Upper lobe of left lung (tissue), 6 donors: ENCODE results near the gene ZNF77. TPM values are rescaled to one million over a fixed set of nuclear protein-coding genes. Genes with fewer than 3 reads are reported as not detected.

Source experiments
- ATAC-seq, 2 donors: fragments of 200-7000 bp; cut with Tn5 transposase; one replicate each; pipeline ENCODE4 v1.9.1; 2022; ENCODE audit warnings: mild to moderate bottlenecking in 2 of 2, moderate library complexity in 2 of 2; ENCODE audit not compliant: low FRiP score in 2 of 2
- DNase-seq, 2 donors: peaks; one replicate each; pipeline ENCODE4 v3.0.0-alpha.2; 2019 to 2020
- H3K27ac ChIP-seq, 4 donors: fragments of 200-600 bp; sonication (generic); one replicate each; pipeline ENCODE4 v1.5.1; 2016 to 2019
- H3K27me3 ChIP-seq, 4 donors: fragments of 200-600 bp; sonication (generic); one replicate each; pipeline ENCODE4 v1.5.1; 2017 to 2019
- H3K36me3 ChIP-seq, 4 donors: fragments of 200-600 bp; sonication (generic); one replicate each; pipeline ENCODE4 v1.5.1; 2016 to 2019
- H3K4me1 ChIP-seq, 4 donors: fragments of 200-600 bp; sonication (generic); one replicate each; pipeline ENCODE4 v1.5.1; 2018 to 2019
- H3K4me3 ChIP-seq, 4 donors: fragments of 200-600 bp; sonication (generic); one replicate each; pipeline ENCODE4 v1.5.1; 2017 to 2019; ENCODE audit warnings: mild to moderate bottlenecking in 2 of 4, moderate library complexity in 1 of 4
- H3K9me3 ChIP-seq, 4 donors: fragments of 200-600 bp; sonication (generic); one replicate each; pipeline ENCODE4 v1.5.1; 2018 to 2019
- EP300 ChIP-seq, 4 donors: sonication (generic); formaldehyde crosslinking; IDR thresholded peaks; one replicate each; pipeline ENCODE4 v1.5.1; 2017; ENCODE audit warnings: antibody characterized with exemption in 4 of 4, control low read depth in 2 of 4
- POLR2A ChIP-seq, 4 donors: fragments of 450-650 bp; IDR thresholded peaks; one replicate each; pipeline ENCODE4 v1.5.1; 2016 to 2017; ENCODE audit warnings: antibody characterized with exemption in 4 of 4, mild to moderate bottlenecking in 2 of 4
- POLR2AphosphoS5 ChIP-seq, 2 donors: sonication (generic); formaldehyde crosslinking; IDR thresholded peaks; one replicate each; pipeline ENCODE4 v1.5.1; 2017; ENCODE audit warnings: antibody characterized with exemption in 2 of 2
- WGBS, 2 donors: methylation state at CpG; one replicate each; pipeline ENCODE4 v1.1.5; 2017 to 2018; 5-methylcytosine and 5-hydroxymethylcytosine counted together
- total RNA-seq, 6 donors: library from RNA; depleted of rRNA in 4 of 6; stranded (reverse); fragments of >200 nt in 4 of 6; gene quantifications; one replicate each; pipeline versions ENCODE4 v1.1.0 to v1.2.1, GENCODE V29; 2016 to 2021
- TF ChIP-seq, protein P1 (sequence below), 6 experiments: fragments of 450-650 bp in 4 of 6; fragments of 200-600 bp in 2 of 6; sonication (generic) in 2 of 6; IDR thresholded peaks; one replicate each; pipeline ENCODE4 v1.5.1; 2016 to 2019; ENCODE audit warnings: antibody characterized with exemption in 6 of 6
- donor health status: DM: no; HTN: no; CAD: no; lungs with moderate emphysema.
- donor health status: DM: no; HTN: yes; CAD: no; lungs with severe emphysema.

ZNF77 gene
- total RNA-seq, 6 donors from 2014 or later: 3.1 to 7.3 (median 4.6) TPM

GRCh38 chr19:2957160-2957559 lies 12.4 kb upstream of the ZNF77 start:
- H3K36me3 ChIP-seq: no peaks in the 10 kb centered on the region
- no peak for DNase-seq
- no peak for ATAC-seq
- WGBS, 2 donors: 96 to 98% methylated on average over 5 of the region's 5 CpGs
- no peaks in the 10 kb centered on the region for H3K27me3 ChIP-seq
- no peak overlapping the region for H3K4me3 ChIP-seq
- no peak for TF ChIP-seq POLR2A (IDR thresholded peaks at IDR 0.05)
- no peak for TF ChIP-seq POLR2AphosphoS5 (IDR thresholded peaks at IDR 0.05)
- TF ChIP-seq, protein P1, sequence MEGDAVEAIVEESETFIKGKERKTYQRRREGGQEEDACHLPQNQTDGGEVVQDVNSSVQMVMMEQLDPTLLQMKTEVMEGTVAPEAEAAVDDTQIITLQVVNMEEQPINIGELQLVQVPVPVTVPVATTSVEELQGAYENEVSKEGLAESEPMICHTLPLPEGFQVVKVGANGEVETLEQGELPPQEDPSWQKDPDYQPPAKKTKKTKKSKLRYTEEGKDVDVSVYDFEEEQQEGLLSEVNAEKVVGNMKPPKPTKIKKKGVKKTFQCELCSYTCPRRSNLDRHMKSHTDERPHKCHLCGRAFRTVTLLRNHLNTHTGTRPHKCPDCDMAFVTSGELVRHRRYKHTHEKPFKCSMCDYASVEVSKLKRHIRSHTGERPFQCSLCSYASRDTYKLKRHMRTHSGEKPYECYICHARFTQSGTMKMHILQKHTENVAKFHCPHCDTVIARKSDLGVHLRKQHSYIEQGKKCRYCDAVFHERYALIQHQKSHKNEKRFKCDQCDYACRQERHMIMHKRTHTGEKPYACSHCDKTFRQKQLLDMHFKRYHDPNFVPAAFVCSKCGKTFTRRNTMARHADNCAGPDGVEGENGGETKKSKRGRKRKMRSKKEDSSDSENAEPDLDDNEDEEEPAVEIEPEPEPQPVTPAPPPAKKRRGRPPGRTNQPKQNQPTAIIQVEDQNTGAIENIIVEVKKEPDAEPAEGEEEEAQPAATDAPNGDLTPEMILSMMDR (IDR thresholded peaks at IDR 0.05): no peak
- no peak for TF ChIP-seq EP300 (IDR thresholded peaks at IDR 0.05)
- H3K27ac ChIP-seq: no peak overlapping the region
- no peaks in the 10 kb centered on the region for H3K9me3 ChIP-seq
- peaks cover 6 to 13% (median 7%) of the 10 kb centered on the region in 4 donors for H3K4me1 ChIP-seq

DNA sequence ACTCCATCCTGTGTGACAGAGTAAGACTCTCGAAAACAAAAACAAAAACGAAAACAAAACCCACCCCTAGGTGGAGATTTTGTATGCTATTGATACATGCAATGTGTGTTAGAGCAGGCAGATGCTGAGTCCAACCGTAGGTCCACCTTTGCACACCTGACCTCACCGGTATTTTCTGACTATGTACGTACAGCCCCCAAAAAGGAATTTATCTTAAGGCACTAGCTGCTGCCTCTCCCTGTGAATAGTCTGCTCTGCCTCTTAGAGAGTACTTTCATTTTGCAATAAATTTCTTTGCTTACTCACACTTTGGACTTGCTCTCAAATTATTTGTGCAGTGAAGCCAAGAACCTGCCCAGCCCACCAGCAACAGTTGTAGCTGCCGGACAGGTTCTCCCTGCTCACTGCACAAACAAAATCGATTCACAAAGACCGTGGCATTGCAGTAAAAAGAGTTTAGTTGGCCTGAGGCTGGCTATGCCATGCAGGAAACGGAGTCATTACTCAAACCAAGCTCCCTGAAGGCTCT lies 8.2 kb upstream of the ZNF77 start:
- H3K27me3 ChIP-seq: no peaks in the 10 kb centered on the region
- peaks cover 17 to 35% (median 19%) of the 10 kb centered on the region in 4 donors for H3K4me1 ChIP-seq
- H3K36me3 ChIP-seq: no peaks in the 10 kb centered on the region
- no peaks in the 10 kb centered on the region for H3K9me3 ChIP-seq
- peak overlapping the region; percentile 77 to 97 (median 82) for H3K27ac ChIP-seq
- DNase-seq (peak in 1 of 2 donors; percentile 72), ATAC-seq (peak in 1 of 2 donors; percentile 41)
- H3K4me3 ChIP-seq: peak overlapping the region in 3 of 4 donors; percentile 12 to 33 (median 14)
- TF ChIP-seq POLR2A (IDR thresholded peaks at IDR 0.05): peak in 1 of 4 donors; percentile 51
- TF ChIP-seq, protein P1 (IDR thresholded peaks at IDR 0.05): peak in 1 of 6 experiments; percentile 24
- TF ChIP-seq EP300 (IDR thresholded peaks at IDR 0.05): no peak
- TF ChIP-seq POLR2AphosphoS5 (IDR thresholded peaks at IDR 0.05): no peak
- WGBS, 2 donors: 42 to 59% methylated on average over 9 of the region's 9 CpGs

- H3K27ac ChIP-seq: peak overlapping the region; percentile 93 to 97 (median 96)
- 1% methylated on average over 24 to 49 of the region's 53 CpGs for WGBS, 2 donors
- no peaks in the 10 kb centered on the region for H3K36me3 ChIP-seq
- ATAC-seq (peak; percentile 98), DNase-seq (peak; percentile 94 to 100)
- TF ChIP-seq EP300 (IDR thresholded peaks at IDR 0.05) (peak in 1 of 4 donors; percentile 79), POLR2AphosphoS5 (IDR thresholded peaks at IDR 0.05) (peak; percentile 93 to 99), POLR2A (IDR thresholded peaks at IDR 0.05) (peak; percentile 61 to 94 (median 87))
- TF ChIP-seq, protein P1 (IDR thresholded peaks at IDR 0.05): peak in 2 of 6 experiments; percentile 7 to 12
- peak overlapping the region; percentile 58 to 82 (median 81) for H3K4me3 ChIP-seq
- no peaks in the 10 kb centered on the region for H3K27me3 ChIP-seq
- no peaks in the 10 kb centered on the region for H3K9me3 ChIP-seq
- peaks cover 21 to 41% (median 25%) of the 10 kb centered on the region in 4 donors for H3K4me1 ChIP-seq
Measured at GRCh38 chr19:2950286-2951124, 5.7 kb upstream of the ZNF77 start.

DNA sequence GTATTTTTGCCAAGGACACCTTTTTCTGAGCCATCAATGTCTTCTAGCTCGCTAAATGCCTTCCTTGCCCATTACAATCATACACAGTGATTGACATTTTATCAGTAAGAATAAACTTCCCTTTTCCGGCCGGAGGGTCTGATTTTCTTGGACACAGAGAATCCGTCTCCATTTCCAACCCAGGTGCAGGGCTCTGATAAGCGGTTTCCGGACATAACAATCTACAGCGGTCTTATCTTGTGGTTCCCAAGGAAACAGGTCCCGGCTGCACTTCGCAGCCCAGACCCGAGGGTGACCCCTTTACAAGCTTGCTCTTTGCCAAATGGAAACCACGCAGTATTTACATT lies 5.1 kb upstream of the ZNF77 start:
- peak; percentile 0 to 38 for ATAC-seq
- Histone ChIP-seq H3K36me3 (no peaks in the 10 kb centered on the region), H3K27me3 (no peaks in the 10 kb centered on the region), H3K27ac (peak overlapping the region; percentile 93 to 97 (median 96)), H3K9me3 (no peaks in the 10 kb centered on the region), H3K4me3 (peak overlapping the region; percentile 58 to 82 (median 81)), H3K4me1 (peaks cover 25 to 45% (median 26%) of the 10 kb centered on the region in 4 donors)
- TF ChIP-seq POLR2A (IDR thresholded peaks at IDR 0.05) (no peak), EP300 (IDR thresholded peaks at IDR 0.05) (peak in 3 of 4 donors; percentile 6 to 85 (median 82)), POLR2AphosphoS5 (IDR thresholded peaks at IDR 0.05) (peak; percentile 15 to 40)
- TF ChIP-seq, protein P1 (IDR thresholded peaks at IDR 0.05): no peak
- WGBS, 2 donors: 0 to 1% methylated on average over 10 to 11 of the region's 11 CpGs
- peak in 1 of 2 donors; percentile 61 for DNase-seq
